GM12878 (cell line): ENCODE data around the gene STAT5B. TPM values are rescaled to one million over a fixed set of nuclear protein-coding genes. Genes with fewer than 3 reads are reported as not detected.

Experiments used
- ATF2 ChIP-seq: IDR thresholded peaks from 2 replicates; pipeline ENCODE4 v1.6.1; 2012; ENCODE audit warnings: low read length, inconsistent platforms
- ATF7 ChIP-seq: fragments of 450-650 bp; IDR thresholded peaks from 2 replicates; pipeline ENCODE4 v1.6.1; 2016; ENCODE audit warnings: low read depth, mild to moderate bottlenecking
- BHLHE40 ChIP-seq, 2 experiments: fragments of 450-650 bp in 1 of 2; IDR thresholded peaks; 2 replicates each; pipeline ENCODE4 v1.6.1; 2011 to 2017; ENCODE audit warnings: low read depth in 2 of 2, borderline replicate concordance in 1 of 2, improper control_type of control experiment in 1 of 2, low read length in 1 of 2, mild to moderate bottlenecking in 1 of 2
- E4F1 ChIP-seq: fragments of 450-650 bp; IDR thresholded peaks from 2 replicates; pipeline ENCODE4 v1.6.1; 2018; ENCODE audit warnings: borderline replicate concordance, mild to moderate bottlenecking; ENCODE audit not compliant: partially characterized antibody
- EED ChIP-seq: sonication (generic); IDR thresholded peaks from 2 replicates; pipeline ENCODE4 v1.6.1; 2016; ENCODE audit warnings: antibody characterized with exemption, low read depth
- FOS ChIP-seq: IDR thresholded peaks from 3 replicates; pipeline ENCODE4 v1.6.1; 2011; ENCODE audit warnings: borderline replicate concordance; ENCODE audit not compliant: insufficient read length; ENCODE audit errors: extremely low read depth
- IKZF1 ChIP-seq: fragments of 450-650 bp; conservative IDR thresholded peaks from 2 replicates; pipeline ENCODE4 v1.6.1; 2017; ENCODE audit warnings: antibody characterized with exemption, mild to moderate bottlenecking
- IKZF2 ChIP-seq, 2 experiments: fragments of 450-650 bp; IDR thresholded peaks; 2 replicates each; pipeline ENCODE4 v1.6.1; 2017; ENCODE audit warnings: mild to moderate bottlenecking in 2 of 2, moderate library complexity in 2 of 2
- MEF2B ChIP-seq: fragments of 450-650 bp; IDR thresholded peaks from 2 replicates; pipeline ENCODE4 v1.6.1; 2018; ENCODE audit warnings: mild to moderate bottlenecking, moderate library complexity; ENCODE audit not compliant: partially characterized antibody, poor library complexity, severe bottlenecking
- MLLT1 ChIP-seq: fragments of 450-650 bp; IDR thresholded peaks from 2 replicates; pipeline ENCODE4 v1.6.1; 2016; ENCODE audit warnings: mild to moderate bottlenecking
- NBN ChIP-seq: fragments of 450-650 bp; IDR thresholded peaks from 2 replicates; pipeline ENCODE4 v1.6.1; 2016
- NFIC ChIP-seq: IDR thresholded peaks from 2 replicates; pipeline ENCODE4 v1.6.1; 2012; ENCODE audit warnings: low read depth, mild to moderate bottlenecking, inconsistent platforms, low read length, moderate library complexity
- NR2F1 ChIP-seq: fragments of 450-650 bp; conservative IDR thresholded peaks from 2 replicates; pipeline ENCODE4 v1.6.1; 2017; ENCODE audit warnings: mild to moderate bottlenecking
- PML ChIP-seq: IDR thresholded peaks from 2 replicates; pipeline ENCODE4 v1.6.1; 2012; ENCODE audit warnings: low read length, inconsistent platforms
- POU2F2 ChIP-seq: IDR thresholded peaks from 3 replicates; pipeline ENCODE4 v1.6.1; 2011; ENCODE audit warnings: low read depth, mild to moderate bottlenecking, low read length, borderline replicate concordance
- SKIL ChIP-seq: fragments of 450-650 bp; IDR thresholded peaks from 2 replicates; pipeline ENCODE4 v1.6.1; 2017; ENCODE audit warnings: mild to moderate bottlenecking, low read depth, inconsistent platforms; ENCODE audit not compliant: poor library complexity, severe bottlenecking
- SUZ12 ChIP-seq: fragments of 200-600 bp; sonication (generic); IDR thresholded peaks from one replicate; pipeline ENCODE4 v1.6.1; 2018; ENCODE audit warnings: antibody characterized with exemption, mild to moderate bottlenecking; ENCODE audit not compliant: unreplicated experiment
- ZBED1 ChIP-seq: IDR thresholded peaks from 2 replicates; pipeline ENCODE4 v1.6.1; 2016; ENCODE audit warnings: borderline replicate concordance
- polyA plus RNA-seq, 11 experiments: library from polyadenylated mRNA; depleted of rRNA in 4 of 11; unstranded in 6 of 11; stranded (reverse) in 5 of 11; fragments of >200 nt; fragmentation: Nextera tagmentation in 4 of 11; fragmentation: Illumina TruSeq in 1 of 11; extraction: Ambion mirVana in 4 of 11; extraction: Trizol in 1 of 11; gene quantifications; 1 replicate in 1 of 11; 2 replicates in 10 of 11; pipeline versions ENCODE4 v1.2.1 to v1.2.3, GENCODE V29; 2011 to 2016; ENCODE audit warnings: inconsistent platforms in 2 of 11, missing spikeins in 2 of 11, low read depth in 1 of 11
- total RNA-seq, 4 experiments: library from RNA; depleted of rRNA in 3 of 4; stranded (reverse); fragments of >200 nt in 3 of 4; fragmentation: Illumina TruSeq in 1 of 4; extraction: Trizol in 1 of 4; gene quantifications; 2 replicates each; pipeline versions ENCODE4 v1.2.1 to v1.2.3, GENCODE V29; 2013 to 2021

STAT5B gene
- total and polyA plus RNA-seq, 10 of the 15 experiments (the other 5 are each of a cell fraction or from before 2014, with no cell fraction given) = 11.0 to 69.6 (median 46.7) TPM

GRCh38 chr17:42315402-42316156 is 39.4 kb upstream of the STAT5B start (continued):
- TF ChIP-seq E4F1 (no peak), POU2F2 (peak; percentile 62; the same call in 2 of the 3 replicates), SUZ12 (no peak), MEF2B (peak; percentile 56), BHLHE40 (IDR thresholded peaks at IDR 0.05; ENCODE audit: borderline replicate concordance in 1 of 2, low read depth in 2 of 2, low read length in 1 of 2) (peak in 1 of 2 experiments; percentile 32; a peak in 1 of 4 replicates), MLLT1 (no peak), IKZF2 (IDR thresholded peaks at IDR 0.05) (peak; percentile 61 to 62; a peak in 3 of 4 replicates), NR2F1 (peak; percentile 39; the same call in 1 of the 2 replicates), SKIL (peak; percentile 52), NBN (peak; percentile 24; the same call in 1 of the 2 replicates), ATF2 (0 out of 2 replicates have a peak, but pooled peaks have one; percentile 52), ATF7 (0 out of 2 replicates have a peak, but pooled peaks have one; percentile 31), IKZF1 (peak; percentile 43; the same call in 1 of the 2 replicates), NFIC (peak; percentile 59; the same call in 1 of the 2 replicates), EED (no peak), FOS (no peak), ZBED1 (peak; percentile 61; the same call in 1 of the 2 replicates), PML (0 out of 2 replicates have a peak, but pooled peaks have one; percentile 16)
